ENCODE measurements around the gene GAS2L2. TPM values are rescaled to one million over a fixed set of nuclear protein-coding genes. Genes with fewer than 3 reads are reported as not detected.

GAS2L2 gene
- total and polyA plus RNA-seq, 2 of the 8 experiments (the other 6 are each of a cell fraction or from before 2014, with no cell fraction given), result 0.09 to 0.13 TPM

DNA sequence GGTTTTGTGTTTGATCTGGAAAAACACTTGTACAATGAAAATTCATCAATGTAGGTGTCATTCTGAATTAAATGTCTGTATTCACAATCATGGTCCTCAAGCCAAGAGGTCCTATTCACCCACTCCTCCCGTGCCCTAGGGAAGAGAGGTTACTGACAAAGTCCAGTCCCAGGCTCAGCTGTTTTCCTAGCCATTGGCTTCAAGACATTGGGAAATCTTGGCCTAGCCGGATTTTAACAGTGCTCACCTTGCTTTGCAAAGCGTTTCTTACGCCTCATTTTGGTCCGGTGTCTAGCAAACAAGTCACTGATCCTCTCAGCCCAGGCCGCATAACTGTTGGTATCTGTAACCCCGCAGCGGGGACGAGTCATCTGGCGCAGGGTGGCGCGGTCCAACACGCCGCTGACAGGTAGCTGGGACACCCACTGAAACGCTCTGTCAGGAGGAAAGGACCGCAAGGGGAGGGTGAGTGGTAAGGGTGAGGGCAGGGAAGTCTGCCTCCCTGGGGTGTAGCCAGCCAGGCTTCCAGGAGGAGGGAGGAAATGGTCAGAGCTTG is 25.7 kb upstream of the GAS2L2 start:
- DNase-seq (ENCODE audit: low read depth in 1 of 2, low spot score in 2 of 2), result no peak
- CTCF ChIA-PET (ENCODE audit: partially characterized antibody), result interaction anchor here (1.9 to 17.5 kb wide), 2 partner anchors 12 to 13 kb away, joined by 7 to 247 read pairs; no protein-coding TSS in a partner anchor
- no peak overlapping the region for H3K4me2 ChIP-seq (ENCODE audit: insufficient read depth in 1 of 2, low read depth in 2 of 2, low read length in 2 of 2)
- no peak for TF ChIP-seq HDAC6 (IDR thresholded peaks at IDR 0.05; ENCODE audit: low read depth, low read length)
- TF ChIP-seq SP2 (IDR thresholded peaks at IDR 0.05; ENCODE audit: low read length), result no peak
- no peak for TF ChIP-seq SUZ12 (IDR thresholded peaks at IDR 0.05; ENCODE audit: low read length)
- no peak for TF ChIP-seq KDM1A (IDR thresholded peaks at IDR 0.05; ENCODE audit: borderline replicate concordance, low read length)
- no peak for TF ChIP-seq CBX8 (IDR thresholded peaks at IDR 0.05; ENCODE audit: borderline replicate concordance, low read depth, low read length)
- TF ChIP-seq EGR1 (IDR thresholded peaks at IDR 0.05; ENCODE audit: borderline replicate concordance, low read depth, low read length), result no peak
- TF ChIP-seq SP1 (IDR thresholded peaks at IDR 0.05; ENCODE audit: low read depth, low read length), result no peak
- TF ChIP-seq ATF3 (IDR thresholded peaks at IDR 0.05; ENCODE audit: insufficient read depth, low read depth, low read length), result no peak
- TF ChIP-seq CREB1 (IDR thresholded peaks at IDR 0.05), result no peak
- TF ChIP-seq GTF2F1 (IDR thresholded peaks at IDR 0.05; ENCODE audit: borderline replicate concordance, low read depth, low read length), result no peak
- no peak for TF ChIP-seq RAD21 (IDR thresholded peaks at IDR 0.05 in 1 of 2, conservative IDR thresholded peaks at IDR 0.05 in 1 of 2; ENCODE audit: low read depth in 2 of 2, low read length in 2 of 2)
- no peak for TF ChIP-seq KDM5A (IDR thresholded peaks at IDR 0.05; ENCODE audit: low read length)
- no peak for TF ChIP-seq NANOG (IDR thresholded peaks at IDR 0.05; ENCODE audit: insufficient read depth, low read depth, low read length, poor library complexity, severe bottlenecking)
- TF ChIP-seq CHD2 (IDR thresholded peaks at IDR 0.05; ENCODE audit: low read length), result no peak

More for the DNA sequence above, 25.7 kb upstream of the GAS2L2 start:
- no peak overlapping the region for H3K4me3 ChIP-seq (ENCODE audit: extremely low read depth in 1 of 4, insufficient read depth in 2 of 4, low read depth in 3 of 4, low read length in 4 of 4)
- no peaks in the 10 kb centered on the region for H3K79me2 ChIP-seq (ENCODE audit: control insufficient read depth in 1 of 2, insufficient read depth in 2 of 2, low read length in 2 of 2)
- no peak overlapping the region for H2BK12ac ChIP-seq (ENCODE audit: low read depth, low read length)
- no peak for FAIRE-seq
- no peak overlapping the region for H3K9ac ChIP-seq (replicated peaks in 1 of 4; ENCODE audit: extremely low read depth in 1 of 4, low read depth in 3 of 4, low read length in 3 of 4)
- H4K5ac ChIP-seq (ENCODE audit: insufficient read length, low read depth, low read length), result no peak overlapping the region
- 90% methylated on average over 16 of the region's 16 CpGs; no CpG with 5 or more reads in 1 of the 2 experiments for WGBS, 2 experiments (ENCODE audit: extremely low coverage in 1 of 2, insufficient coverage in 1 of 2, insufficient read length in 1 of 2, insufficient replicate concordance in 2 of 2, low coverage in 1 of 2, low lambda C conversion rate in 2 of 2, missing lambda C conversion rate in 1 of 2)
- no peak overlapping the region for H3K14ac ChIP-seq (ENCODE audit: insufficient read length)
- H2AFZ ChIP-seq (ENCODE audit: low read length), result no peak overlapping the region
- H3K27ac ChIP-seq (ENCODE audit: low read depth, low read length), result no peak overlapping the region
- H3K18ac ChIP-seq (ENCODE audit: extremely low read depth, low read length), result no peak overlapping the region
- no peak overlapping the region for H3K4ac ChIP-seq (replicated peaks; ENCODE audit: insufficient read length, low read depth, low read length)
- peaks cover 0 to 10% (median 5%) of the 10 kb centered on the region in 4 experiments; a peak in 5 of 7 replicates for H3K4me1 ChIP-seq (replicated peaks in 1 of 4; ENCODE audit: control insufficient read depth in 3 of 4, insufficient read depth in 4 of 4, low read length in 3 of 4)
- no peak overlapping the region for H2BK15ac ChIP-seq (ENCODE audit: low read length)
- no peaks in the 10 kb centered on the region for H3K9me3 ChIP-seq (ENCODE audit: insufficient read depth in 2 of 2, low read depth in 1 of 2, low read length in 1 of 2)
- H2BK5ac ChIP-seq (ENCODE audit: low read depth, low read length), result no peak overlapping the region
- no peaks in the 10 kb centered on the region for H3K79me1 ChIP-seq (ENCODE audit: low read depth, low read length)
- POLR2A ChIA-PET (ENCODE audit: partially characterized antibody), result interaction anchor here (1.2 kb wide), 1 partner anchor 31 kb away, joined by 3 read pairs; the partner anchor contains the start of gene TAF15
- H4K91ac ChIP-seq (replicated peaks; ENCODE audit: insufficient read length, low read length), result no peak overlapping the region
- no peak overlapping the region for H3K56ac ChIP-seq (replicated peaks; ENCODE audit: insufficient read length, low read depth, low read length)
- H3K23me2 ChIP-seq (ENCODE audit: low read depth, low read length), result no peaks in the 10 kb centered on the region
- no peaks in the 10 kb centered on the region for H4K20me1 ChIP-seq (replicated peaks in 1 of 2; ENCODE audit: control insufficient read depth in 1 of 2, insufficient read depth in 2 of 2, low read length in 2 of 2)
- H2AK5ac ChIP-seq (ENCODE audit: low read depth, low read length), result no peak overlapping the region
- H2BK20ac ChIP-seq (ENCODE audit: low read length), result no peak overlapping the region
- H3K23ac ChIP-seq (ENCODE audit: insufficient read length), result no peak overlapping the region
- H4K8ac ChIP-seq (ENCODE audit: extremely low read depth, insufficient read depth, low read length), result peak overlapping the region; percentile 58; the same call in 1 of the 2 replicates
- H3K36me3 ChIP-seq (ENCODE audit: control insufficient read depth in 2 of 4, insufficient read depth in 4 of 4, low read length in 3 of 4), result no peaks in the 10 kb centered on the region
- no peaks in the 10 kb centered on the region for H3K27me3 ChIP-seq (replicated peaks in 1 of 4; ENCODE audit: control insufficient read depth in 3 of 4, extremely low read depth in 1 of 4, insufficient read depth in 3 of 4, low read length in 3 of 4)
- H2BK120ac ChIP-seq (replicated peaks; ENCODE audit: low read depth, low read length), result no peak overlapping the region
